Adrenal gland (tissue), 5 donors: ENCODE measurements around the gene MYO1B.

Experiments used
- CTCF ChIP-seq, 6 experiments: fragments of 450-650 bp in 4 of 6; fragments of 200-600 bp in 2 of 6; sonication (generic) in 1 of 6; IDR thresholded peaks; 1 replicate in 5 of 6; 2 replicates in 1 of 6; pipeline versions ENCODE4 v1.5.1 to v1.8.0; 2016 to 2021; ENCODE audit warnings: antibody characterized with exemption in 6 of 6, mild to moderate bottlenecking in 2 of 6, moderate library complexity in 1 of 6
- POLR2A ChIP-seq, 2 donors: fragments of 450-650 bp; IDR thresholded peaks; one replicate each; pipeline ENCODE4 v1.6.1; 2017; ENCODE audit warnings: antibody characterized with exemption in 2 of 2, mild to moderate bottlenecking in 2 of 2, moderate library complexity in 1 of 2
- donor health status: DM: no; HTN: no; CAD: no.

- TF ChIP-seq POLR2A (IDR thresholded peaks at IDR 0.05) (no peak), CTCF (IDR thresholded peaks at IDR 0.05) (no peak)
Measured at GRCh38 chr2:191285252-191285651, 40.0 kb downstream of the MYO1B start.
